GM19372 (cell line): Measurements from ENCODE around the gene RACK1.

Experiments
- ATAC-seq: cut with Tn5 transposase; IDR thresholded peaks from one replicate; pipeline ENCODE4 v1.9.1; 2021; ENCODE audit warnings: mild to moderate bottlenecking, low read depth, moderate library complexity; ENCODE audit not compliant: unreplicated experiment

RACK1 gene

DNA sequence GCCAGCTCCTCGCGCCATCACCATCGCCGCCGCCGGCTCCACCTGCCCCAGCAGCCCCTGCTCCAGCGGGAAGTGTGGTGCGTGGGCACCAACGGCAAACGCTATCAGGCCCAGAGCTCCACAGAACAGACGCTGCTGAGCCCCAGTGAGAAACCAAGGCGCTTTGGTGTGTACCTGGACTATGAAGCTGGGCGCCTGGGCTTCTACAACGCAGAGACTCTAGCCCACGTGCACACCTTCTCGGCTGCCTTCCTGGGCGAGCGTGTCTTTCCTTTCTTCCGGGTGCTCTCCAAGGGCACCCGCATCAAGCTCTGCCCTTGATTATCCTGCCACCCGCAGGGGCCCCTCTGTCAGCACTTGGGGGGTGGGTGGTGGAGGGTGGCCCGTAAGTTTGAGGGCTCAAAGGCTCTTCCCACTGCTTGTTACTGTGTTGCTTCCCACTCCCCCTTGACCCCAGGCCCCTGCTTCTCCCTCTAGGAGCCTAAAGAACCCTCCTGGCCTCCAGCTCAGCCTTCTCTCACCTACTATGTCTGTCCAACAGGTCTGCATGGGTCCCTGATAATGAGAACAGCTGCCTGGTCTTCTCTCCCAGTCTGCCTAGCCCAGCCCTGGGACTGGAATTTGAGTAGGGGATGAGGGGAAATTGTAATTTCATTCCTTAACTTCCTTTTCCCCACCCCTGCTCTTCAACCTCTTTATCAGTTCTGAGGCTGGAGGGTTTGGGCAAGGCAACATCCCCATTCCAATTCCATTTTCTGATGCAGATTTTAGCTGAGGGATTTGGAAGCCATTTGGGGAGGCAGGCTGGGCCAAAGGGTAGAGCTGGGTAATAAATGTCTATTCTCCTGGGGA lies 9.0 kb downstream of the RACK1 start:
- no peak for ATAC-seq

DNA sequence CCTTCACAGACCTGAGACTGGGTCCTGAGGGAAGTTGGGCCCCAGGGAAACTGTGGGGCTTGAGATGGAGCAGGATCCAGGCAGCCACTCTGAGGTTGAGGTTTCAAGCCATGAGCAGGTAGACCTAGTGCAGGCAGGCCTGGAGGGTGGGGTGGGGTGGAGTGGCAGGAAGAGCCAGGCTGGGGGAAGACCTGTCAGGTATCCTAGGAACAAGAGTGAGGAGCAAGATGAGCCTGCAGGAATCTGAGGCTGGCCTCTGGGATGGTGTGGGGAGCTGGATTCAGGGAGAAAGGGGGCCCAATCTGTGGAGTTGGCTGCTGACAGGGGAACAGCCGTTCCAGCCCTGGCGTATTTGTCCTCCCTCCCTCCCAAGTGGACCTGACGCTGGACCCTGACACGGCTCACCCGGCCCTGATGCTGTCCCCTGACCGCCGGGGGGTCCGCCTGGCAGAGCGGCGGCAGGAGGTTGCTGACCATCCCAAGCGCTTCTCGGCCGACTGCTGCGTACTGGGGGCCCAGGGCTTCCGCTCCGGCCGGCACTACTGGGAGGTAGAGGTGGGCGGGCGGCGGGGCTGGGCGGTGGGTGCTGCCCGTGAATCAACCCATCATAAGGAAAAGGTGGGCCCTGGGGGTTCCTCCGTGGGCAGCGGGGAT lies 9.8 kb downstream of the RACK1 start:
- ATAC-seq, result no peak

GRCh38 chr5:181233088-181233800 lies 10.5 kb downstream of the RACK1 start:
- no peak for ATAC-seq

DNA sequence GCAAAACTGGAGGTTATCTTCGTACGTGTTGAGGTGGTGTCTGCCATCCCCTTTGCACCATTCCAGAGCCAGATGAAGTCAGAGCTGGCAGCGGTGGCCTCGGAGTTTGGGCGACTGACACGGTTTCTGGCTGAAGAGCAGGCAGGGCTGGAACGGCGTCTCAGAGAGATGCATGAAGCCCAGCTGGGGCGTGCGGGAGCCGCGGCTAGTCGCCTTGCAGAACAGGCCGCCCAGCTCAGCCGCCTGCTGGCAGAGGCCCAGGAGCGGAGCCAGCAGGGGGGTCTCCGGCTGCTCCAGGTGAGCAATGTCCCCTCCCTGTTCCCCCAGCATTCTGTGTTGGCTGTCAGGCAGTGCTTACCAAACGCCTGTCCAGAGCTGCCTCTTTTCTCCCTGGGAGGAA lies 11.1 kb downstream of the RACK1 start:
- ATAC-seq, result no peak

- no peak for ATAC-seq
Measured at GRCh38 chr5:181231432-181231831, 12.3 kb downstream of the RACK1 start.

DNA sequence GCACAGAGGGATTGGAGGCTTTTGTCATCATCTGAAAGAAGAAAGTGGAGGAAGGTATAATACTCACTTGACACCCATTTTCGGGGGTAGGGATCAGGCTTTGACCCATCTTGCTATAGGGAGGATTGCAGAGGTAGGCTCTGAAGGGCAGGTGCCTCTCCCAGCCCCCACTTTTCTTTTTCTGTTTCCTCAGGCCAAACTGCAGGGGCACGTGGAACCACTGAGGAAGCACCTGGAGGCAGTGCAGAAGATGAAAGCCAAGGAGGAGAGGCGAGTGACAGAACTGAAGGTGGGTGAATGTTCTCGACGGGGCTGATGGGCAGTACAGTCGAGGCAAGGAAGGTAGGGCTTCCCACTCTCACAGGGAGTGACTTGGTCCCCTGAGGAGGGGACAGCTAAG lies 13.2 kb downstream of the RACK1 start:
- no peak for ATAC-seq

DNA sequence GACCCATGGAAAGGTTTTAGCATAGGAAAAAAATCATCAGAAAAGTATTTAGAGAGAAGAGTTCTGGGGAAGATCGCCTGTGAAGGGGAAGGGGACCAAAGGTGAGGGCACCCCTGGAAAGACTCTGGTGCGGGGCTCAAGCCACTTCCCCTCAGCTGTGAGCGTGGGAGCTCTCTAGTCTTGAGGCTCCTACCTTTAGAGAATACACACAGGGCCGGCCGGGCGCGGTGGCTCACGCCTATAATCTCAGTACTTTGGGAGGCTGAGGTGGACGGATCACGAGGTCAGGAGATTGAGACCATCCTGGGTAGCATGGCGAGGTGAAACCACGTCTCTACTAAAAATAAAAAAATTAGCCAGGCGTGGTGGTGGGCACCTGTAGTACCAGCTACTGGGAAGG lies 13.7 kb downstream of the RACK1 start:
- ATAC-seq, result no peak

- no peak for ATAC-seq
Measured at GRCh38 chr5:181224390-181225229, 19.1 kb downstream of the RACK1 start.

DNA sequence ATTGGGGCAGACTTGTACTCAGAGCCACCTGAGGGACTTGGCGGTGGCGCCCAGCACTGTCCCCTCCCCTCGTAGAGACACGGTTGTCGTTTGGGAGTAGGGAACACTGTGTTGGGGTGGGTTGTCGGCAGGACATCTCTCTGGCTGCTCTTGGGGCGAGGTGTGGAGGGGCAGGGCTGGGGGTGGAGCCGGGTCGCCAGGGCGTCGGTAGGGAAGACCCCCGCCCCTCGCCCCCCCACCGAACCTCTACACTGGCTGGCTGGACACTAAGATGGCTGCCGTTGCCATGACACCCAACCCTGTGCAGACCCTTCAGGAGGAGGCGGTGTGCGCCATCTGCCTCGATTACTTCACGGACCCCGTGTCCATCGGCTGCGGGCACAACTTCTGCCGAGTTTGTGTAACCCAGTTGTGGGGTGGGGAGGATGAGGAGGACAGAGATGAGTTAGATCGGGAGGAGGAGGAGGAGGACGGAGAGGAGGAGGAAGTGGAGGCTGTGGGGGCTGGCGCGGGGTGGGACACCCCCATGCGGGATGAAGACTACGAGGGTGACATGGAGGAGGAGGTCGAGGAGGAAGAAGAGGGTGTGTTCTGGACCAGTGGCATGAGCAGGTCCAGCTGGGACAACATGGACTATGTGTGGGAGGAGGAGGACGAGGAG lies 19.8 kb downstream of the RACK1 start:
- ATAC-seq, result peak; percentile 8

- peak; percentile 57 for ATAC-seq
Measured at GRCh38 chr5:181223058-181223728, 20.5 kb downstream of the RACK1 start, which contains the start of gene TRIM41. TSS of gene TRIM41 (plus strand) at chr5:181223281. CDS start at chr5:181224000, 719 bp downstream.

GRCh38 chr5:181222630-181223057 lies 21.1 kb downstream of the RACK1 start:
- no peak for ATAC-seq

GRCh38 chr5:181221792-181222629 lies 21.7 kb downstream of the RACK1 start:
- ATAC-seq, result peak; percentile 14

GRCh38 chr5:181221105-181221791 lies 22.5 kb downstream of the RACK1 start:
- ATAC-seq, result no peak

GRCh38 chr5:181220178-181220515 lies 23.6 kb downstream of the RACK1 start:
- ATAC-seq, result no peak

DNA sequence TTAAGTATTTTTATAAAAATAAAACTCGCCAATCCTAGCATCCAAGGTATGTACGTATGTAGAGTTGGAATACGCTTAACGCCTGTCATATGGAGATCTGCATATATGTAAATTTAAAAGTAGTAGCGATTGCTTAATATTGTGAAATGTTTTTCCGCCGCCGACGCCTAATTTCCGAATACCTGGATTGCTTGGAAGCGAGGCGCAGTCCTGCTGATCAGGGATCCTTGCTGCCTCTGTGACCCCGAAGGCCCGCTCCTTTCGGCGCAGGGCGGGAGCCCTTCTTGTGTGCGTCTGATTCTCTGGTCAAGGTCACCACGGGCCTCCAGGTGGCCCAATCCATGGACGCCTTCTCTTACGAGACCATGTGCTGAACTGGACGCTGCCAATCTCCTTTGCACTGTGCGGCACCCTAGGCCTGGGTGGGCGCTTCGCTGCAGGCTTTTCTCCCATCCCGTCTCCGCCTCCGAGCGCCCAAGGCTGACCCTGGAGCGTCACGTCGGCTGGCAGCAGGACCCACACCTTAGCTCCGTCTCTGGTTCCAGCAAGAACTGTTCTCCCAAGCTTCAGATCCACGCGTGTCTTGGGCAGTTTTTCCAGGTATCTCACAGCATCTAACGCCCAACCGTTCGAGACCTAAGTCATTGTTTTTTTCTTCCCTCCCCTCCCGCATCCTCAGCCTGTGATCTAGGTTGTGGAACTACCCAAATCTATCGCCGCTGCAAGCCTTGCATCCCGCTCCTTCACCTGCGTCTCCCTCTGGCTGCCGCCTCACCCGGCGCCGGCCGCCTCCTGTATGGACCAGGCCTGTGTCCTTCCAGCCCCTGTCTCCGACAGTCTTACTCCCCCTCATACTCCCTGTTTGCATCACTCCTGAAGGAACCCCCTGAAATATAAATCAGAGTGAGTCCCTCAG lies 24.2 kb downstream of the RACK1 start:
- ATAC-seq, result no peak

DNA sequence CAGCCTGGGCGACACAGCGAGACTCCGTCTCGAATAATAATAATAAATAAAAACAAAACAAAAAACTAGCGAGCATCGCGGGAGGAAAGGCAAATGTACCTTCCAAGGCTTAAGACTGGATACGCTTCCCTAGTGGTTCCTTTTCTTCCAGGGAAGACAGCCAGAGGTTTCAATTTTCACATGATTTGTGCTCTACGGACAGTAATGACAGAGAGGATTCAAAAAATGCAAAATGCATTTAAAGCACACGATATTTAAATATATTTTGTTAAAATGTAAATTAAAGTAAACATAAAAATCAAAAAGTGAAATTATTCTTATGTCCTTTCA lies 24.9 kb downstream of the RACK1 start:
- no peak for ATAC-seq

DNA sequence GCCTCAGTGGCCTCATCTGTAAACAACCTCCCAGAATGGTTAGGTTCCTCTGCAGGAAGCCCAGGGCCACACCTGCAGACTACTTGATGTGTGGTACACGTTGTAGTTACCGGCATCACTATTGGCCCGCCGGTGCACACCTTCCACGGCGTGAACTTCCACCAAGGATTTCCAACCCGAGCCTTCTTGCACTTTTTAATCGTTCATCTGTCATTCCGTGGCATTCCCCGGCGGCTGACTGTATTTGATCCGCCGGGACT lies 26.0 kb downstream of the RACK1 start:
- ATAC-seq, result peak; percentile 14
